Tibial nerve (tissue), 3 donors: ENCODE results near the gene SAMD14.

Experiments
- CTCF ChIP-seq, 5 experiments: fragments of 200-600 bp in 3 of 5; fragments of 450-650 bp in 2 of 5; sonication (generic) in 3 of 5; IDR thresholded peaks; one replicate each; pipeline ENCODE4 v1.5.1; 2016 to 2019; ENCODE audit warnings: antibody characterized with exemption in 5 of 5, mild to moderate bottlenecking in 3 of 5, moderate library complexity in 2 of 5
- POLR2A ChIP-seq, 2 donors: fragments of 450-650 bp; IDR thresholded peaks; one replicate each; pipeline ENCODE4 v1.6.1; 2017; ENCODE audit warnings: antibody characterized with exemption in 2 of 2, mild to moderate bottlenecking in 2 of 2, moderate library complexity in 2 of 2

- TF ChIP-seq CTCF (IDR thresholded peaks at IDR 0.05): no peak
- TF ChIP-seq POLR2A (IDR thresholded peaks at IDR 0.05): no peak
Measured at GRCh38 chr17:50147841-50148225, 17.9 kb upstream of the SAMD14 start.
